HFFc6 (cell line): ENCODE measurements around the gene CSF2RB. TPM values are rescaled to one million over a fixed set of nuclear protein-coding genes. Genes with fewer than 3 reads are reported as not detected.

ENCODE experiments used
- DNase-seq: peaks from one replicate; pipeline ENCODE4 v3.0.0-alpha.2; 2018
- H3K27ac Mint-ChIP-seq: 2 replicates; pipeline ENCODE4 v1.8.0; 2020; ENCODE audit warnings: mild to moderate bottlenecking, mixed read lengths
- H3K27me3 Mint-ChIP-seq: 2 replicates; pipeline ENCODE4 v1.8.0; 2021; ENCODE audit warnings: mild to moderate bottlenecking, moderate library complexity, mixed read lengths; ENCODE audit not compliant: insufficient read depth
- H3K36me3 Mint-ChIP-seq: 2 replicates; pipeline ENCODE4 v1.8.0; 2021; ENCODE audit warnings: low read depth, mixed read lengths
- H3K4me1 Mint-ChIP-seq: 2 replicates; pipeline ENCODE4 v1.8.0; 2020; ENCODE audit warnings: low read depth, mixed read lengths
- H3K4me3 Mint-ChIP-seq: 2 replicates; pipeline ENCODE4 v1.8.0; 2020; ENCODE audit warnings: mild to moderate bottlenecking, moderate library complexity, mixed read lengths
- H3K9me3 Mint-ChIP-seq: 2 replicates; pipeline ENCODE4 v1.8.0; 2020; ENCODE audit warnings: mild to moderate bottlenecking, mixed read lengths
- total RNA-seq, 6 experiments: library from RNA; stranded (reverse); fragmentation: NEBNext Ultra II Directional; extraction: Animal tissue kit (Norgen Biotek cat#: 25700); gene quantifications; 2 replicates in 1 of 6; 3 replicates in 5 of 6; pipeline ENCODE4 v1.2.3, GENCODE V29; 2021
- TF ChIP-seq, protein P1 (sequence below): fragments of 200-600 bp; sonication (generic); IDR thresholded peaks from 2 replicates; pipeline ENCODE4 v1.5.0; 2021; ENCODE audit warnings: antibody characterized with exemption, mild to moderate bottlenecking

CSF2RB gene
- total RNA-seq, 6 experiments from 2014 or later, result 0.76 to 3.2 (median 2.4) TPM

DNA sequence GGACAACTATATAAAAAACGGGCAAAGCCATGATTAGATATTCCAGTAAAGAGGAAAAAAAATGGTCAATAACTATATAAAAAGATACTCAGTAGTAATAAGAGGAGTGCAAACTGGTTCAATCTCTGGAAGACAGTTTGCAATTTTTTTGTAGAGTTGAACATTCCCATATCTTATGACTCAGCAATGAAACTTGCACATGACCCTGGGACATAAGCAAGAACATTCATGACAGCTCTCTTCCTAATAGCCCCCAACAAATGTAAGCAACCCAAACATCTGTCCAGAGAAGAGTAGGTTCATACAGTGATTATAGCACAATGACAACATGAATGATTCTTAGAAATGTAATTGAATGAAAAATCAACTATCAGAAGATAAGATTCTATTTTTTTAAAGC lies 21.8 kb upstream of the CSF2RB start:
- no peaks in the 10 kb centered on the region for H3K9me3 Mint-ChIP-seq
- H3K4me1 Mint-ChIP-seq, result no peaks in the 10 kb centered on the region
- no peak for DNase-seq
- H3K36me3 Mint-ChIP-seq, result no peaks in the 10 kb centered on the region
- H3K4me3 Mint-ChIP-seq, result no peak overlapping the region
- peaks cover 24% of the 10 kb centered on the region for H3K27me3 Mint-ChIP-seq
- TF ChIP-seq, protein P1, sequence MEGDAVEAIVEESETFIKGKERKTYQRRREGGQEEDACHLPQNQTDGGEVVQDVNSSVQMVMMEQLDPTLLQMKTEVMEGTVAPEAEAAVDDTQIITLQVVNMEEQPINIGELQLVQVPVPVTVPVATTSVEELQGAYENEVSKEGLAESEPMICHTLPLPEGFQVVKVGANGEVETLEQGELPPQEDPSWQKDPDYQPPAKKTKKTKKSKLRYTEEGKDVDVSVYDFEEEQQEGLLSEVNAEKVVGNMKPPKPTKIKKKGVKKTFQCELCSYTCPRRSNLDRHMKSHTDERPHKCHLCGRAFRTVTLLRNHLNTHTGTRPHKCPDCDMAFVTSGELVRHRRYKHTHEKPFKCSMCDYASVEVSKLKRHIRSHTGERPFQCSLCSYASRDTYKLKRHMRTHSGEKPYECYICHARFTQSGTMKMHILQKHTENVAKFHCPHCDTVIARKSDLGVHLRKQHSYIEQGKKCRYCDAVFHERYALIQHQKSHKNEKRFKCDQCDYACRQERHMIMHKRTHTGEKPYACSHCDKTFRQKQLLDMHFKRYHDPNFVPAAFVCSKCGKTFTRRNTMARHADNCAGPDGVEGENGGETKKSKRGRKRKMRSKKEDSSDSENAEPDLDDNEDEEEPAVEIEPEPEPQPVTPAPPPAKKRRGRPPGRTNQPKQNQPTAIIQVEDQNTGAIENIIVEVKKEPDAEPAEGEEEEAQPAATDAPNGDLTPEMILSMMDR, result no peak
- H3K27ac Mint-ChIP-seq, result no peak overlapping the region

DNA sequence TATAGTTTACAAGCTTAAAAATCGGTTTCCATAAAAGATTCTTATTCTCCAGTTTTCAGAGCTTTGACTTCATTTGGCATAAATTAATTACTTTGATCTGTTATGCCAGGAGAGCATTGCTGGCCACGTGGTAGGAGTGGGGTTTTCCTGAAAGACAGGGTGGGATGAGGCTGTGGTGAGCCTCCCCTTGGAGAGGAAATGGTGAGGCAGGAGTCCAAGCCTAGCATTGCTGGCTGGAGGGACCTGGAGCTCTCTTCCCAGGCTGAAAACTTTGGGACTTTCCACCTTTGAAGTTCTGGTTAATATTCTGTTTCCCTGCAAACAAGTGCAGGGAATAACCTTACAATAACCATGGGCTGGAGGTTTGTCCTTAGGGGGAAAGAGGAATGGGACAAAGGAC lies 21.1 kb upstream of the CSF2RB start:
- H3K36me3 Mint-ChIP-seq, result no peaks in the 10 kb centered on the region
- no peaks in the 10 kb centered on the region for H3K9me3 Mint-ChIP-seq
- no peak overlapping the region for H3K4me3 Mint-ChIP-seq
- no peaks in the 10 kb centered on the region for H3K4me1 Mint-ChIP-seq
- TF ChIP-seq, protein P1, result no peak
- peaks cover 28% of the 10 kb centered on the region for H3K27me3 Mint-ChIP-seq
- no peak overlapping the region for H3K27ac Mint-ChIP-seq
- DNase-seq, result no peak

- peaks cover 29% of the 10 kb centered on the region for H3K27me3 Mint-ChIP-seq
- H3K4me3 Mint-ChIP-seq, result no peak overlapping the region
Measured at GRCh38 chr22:36893262-36893661, 20.2 kb upstream of the CSF2RB start.

GRCh38 chr22:36894266-36894665 lies 19.2 kb upstream of the CSF2RB start:
- H3K4me1 Mint-ChIP-seq, result no peaks in the 10 kb centered on the region
- no peak for DNase-seq
- no peaks in the 10 kb centered on the region for H3K36me3 Mint-ChIP-seq
- no peak overlapping the region for H3K4me3 Mint-ChIP-seq
- peaks cover 33% of the 10 kb centered on the region for H3K27me3 Mint-ChIP-seq
- TF ChIP-seq, protein P1, result no peak
- no peak overlapping the region for H3K27ac Mint-ChIP-seq
- no peaks in the 10 kb centered on the region for H3K9me3 Mint-ChIP-seq

More at GRCh38 chr22:36893262-36893661, 20.2 kb upstream of the CSF2RB start:
- TF ChIP-seq, protein P1, result no peak
- Mint-ChIP-seq H3K9me3 (no peaks in the 10 kb centered on the region), H3K4me1 (no peaks in the 10 kb centered on the region), H3K36me3 (no peaks in the 10 kb centered on the region), H3K27ac (no peak overlapping the region)
- no peak for DNase-seq

DNA sequence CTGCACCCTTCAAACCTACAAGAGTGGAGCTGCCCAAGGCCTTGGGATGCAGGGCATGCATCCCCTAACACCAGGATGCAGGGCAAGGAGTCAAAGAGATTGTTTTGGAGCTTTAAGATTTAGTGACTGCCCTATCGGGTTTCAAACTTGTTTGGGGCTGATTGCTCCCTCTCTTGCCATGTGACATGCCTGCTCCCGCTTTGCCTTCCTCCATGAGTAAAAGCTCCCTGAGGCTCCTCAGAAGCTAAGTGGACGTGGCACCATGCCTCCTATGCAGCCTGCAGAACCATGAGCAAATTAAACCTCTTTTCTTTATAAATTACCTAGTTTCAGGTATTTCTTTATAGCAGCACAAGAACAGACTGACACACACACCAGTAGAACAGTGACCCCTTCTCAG lies 15.8 kb upstream of the CSF2RB start:
- peaks cover 8% of the 10 kb centered on the region; the same call in 1 of the 2 replicates for H3K9me3 Mint-ChIP-seq
- TF ChIP-seq, protein P1, result no peak
- peaks cover 42% of the 10 kb centered on the region for H3K27me3 Mint-ChIP-seq
- H3K27ac Mint-ChIP-seq, result no peak overlapping the region
- no peaks in the 10 kb centered on the region for H3K4me1 Mint-ChIP-seq
- no peak for DNase-seq
- H3K4me3 Mint-ChIP-seq, result no peak overlapping the region
- H3K36me3 Mint-ChIP-seq, result no peaks in the 10 kb centered on the region

DNA sequence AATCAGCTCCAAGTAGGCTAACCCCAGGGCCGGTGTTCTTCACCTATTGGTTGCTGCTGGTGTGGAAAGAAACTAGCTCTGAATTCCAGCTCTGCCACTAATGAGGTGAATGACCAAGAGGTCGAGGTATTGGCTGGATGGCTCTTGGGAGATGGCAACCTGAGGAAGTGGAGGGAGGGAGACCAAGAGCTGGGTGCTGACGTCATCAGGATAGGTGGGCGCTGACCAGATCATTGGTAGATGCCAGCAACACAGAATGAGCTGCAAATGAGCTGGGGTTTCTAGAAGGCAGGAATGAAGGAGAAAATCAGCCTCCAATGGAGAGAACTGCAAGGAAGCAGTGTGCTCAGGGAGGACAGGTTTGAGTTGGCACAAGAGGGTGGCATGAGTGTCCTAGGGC lies 14.7 kb upstream of the CSF2RB start:
- no peak overlapping the region for H3K27ac Mint-ChIP-seq
- no peak overlapping the region for H3K4me3 Mint-ChIP-seq
- no peak for DNase-seq
- peaks cover 35% of the 10 kb centered on the region for H3K27me3 Mint-ChIP-seq
- no peaks in the 10 kb centered on the region for H3K36me3 Mint-ChIP-seq
- H3K4me1 Mint-ChIP-seq, result no peaks in the 10 kb centered on the region
- H3K9me3 Mint-ChIP-seq, result peaks cover 11% of the 10 kb centered on the region; the same call in 1 of the 2 replicates
- TF ChIP-seq, protein P1, result no peak
